ENCODE data around the gene PTRHD1. TPM values are rescaled to one million over a fixed set of nuclear protein-coding genes. Genes with fewer than 3 reads are reported as not detected.
A peak's percentile ranks its signal among the peaks of the same experiment; 100 is the strongest.

The PTRHD1 gene
- total RNA-seq, 3 donors from 2014 or later = 17.6 to 21.6 (median 18.6) TPM

DNA sequence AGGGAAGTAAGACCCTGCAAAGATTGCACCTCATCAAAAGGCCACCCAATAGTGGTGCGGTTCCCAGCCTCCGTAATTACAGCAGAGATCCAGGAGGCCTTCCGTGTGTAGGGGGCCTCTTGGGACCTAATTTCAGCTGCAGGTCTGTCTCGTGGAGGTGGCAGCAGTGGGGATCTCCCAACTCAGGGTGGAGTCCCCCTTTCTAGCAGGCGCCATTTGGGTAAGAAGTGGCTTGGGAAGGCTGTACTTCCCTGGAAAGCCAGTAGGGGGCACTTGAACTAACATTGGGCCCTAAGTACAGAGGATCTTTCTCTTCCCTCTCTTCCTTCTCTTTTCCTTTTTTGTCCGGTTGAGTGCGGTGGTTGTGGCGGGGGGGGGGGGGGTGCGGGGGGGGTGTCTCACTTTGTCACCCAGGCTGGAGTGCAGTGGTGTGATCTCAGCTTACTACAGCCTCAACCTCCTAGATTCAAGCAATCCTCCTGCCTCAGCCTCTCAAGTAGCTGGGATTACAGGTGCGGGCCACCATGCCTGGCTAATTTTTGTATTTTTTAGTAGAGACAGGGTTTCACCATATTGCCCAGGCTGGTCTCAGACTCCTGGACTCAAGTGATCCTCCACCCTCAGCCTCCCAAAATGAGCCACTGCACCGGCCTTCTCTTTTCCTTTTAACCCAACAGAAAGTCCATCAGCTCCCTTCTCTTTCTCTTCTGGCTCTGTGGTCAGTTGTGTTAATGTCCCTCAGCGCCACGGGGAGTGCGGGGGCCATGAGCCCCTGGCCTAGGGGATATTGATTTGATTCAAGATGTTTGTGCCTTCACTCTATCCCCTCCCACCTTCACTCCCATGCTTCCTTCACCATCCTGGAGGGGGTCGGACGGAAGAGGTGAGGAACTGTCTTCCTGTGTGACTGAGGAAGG lies 32.0 kb upstream of the PTRHD1 start:
- Mint-ChIP-seq H3K4me1 (ENCODE audit: low read depth) (peaks cover 21% of the 10 kb centered on the region), H3K27me3 (ENCODE audit: low read depth) (no peaks in the 10 kb centered on the region), H3K9me3 (no peaks in the 10 kb centered on the region), H3K4me3 (no peak overlapping the region), H3K36me3 (ENCODE audit: insufficient read depth) (peaks cover 16% of the 10 kb centered on the region)
- no peak for ATAC-seq
- no peak for DNase-seq

DNA sequence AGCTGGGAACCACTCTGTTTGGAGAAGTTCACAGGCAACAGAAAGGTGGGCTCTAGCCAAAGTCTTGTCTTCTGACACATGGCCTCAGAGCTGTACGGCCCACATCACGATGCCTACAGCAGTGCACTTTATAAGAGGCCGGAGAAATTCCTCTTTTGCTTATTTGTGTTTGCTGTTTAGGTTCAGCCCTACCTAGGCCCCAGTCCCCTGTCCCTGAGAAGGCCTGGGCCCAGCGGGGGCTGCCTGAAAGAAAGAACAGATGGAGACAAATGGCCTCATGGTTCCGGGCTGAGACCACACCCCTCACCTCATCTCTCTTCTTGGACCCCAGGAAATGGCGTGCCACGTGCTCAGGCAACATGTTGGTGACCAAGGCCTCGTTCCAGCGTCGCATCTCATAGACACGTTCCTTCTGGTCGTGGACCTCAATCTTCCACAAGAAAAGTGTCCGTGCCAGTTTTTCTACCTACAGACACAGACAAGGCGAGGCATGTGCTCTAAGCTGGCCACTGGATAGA lies 30.9 kb upstream of the PTRHD1 start:
- Mint-ChIP-seq H3K36me3 (ENCODE audit: insufficient read depth) (peaks cover 18% of the 10 kb centered on the region), H3K4me3 (no peak overlapping the region), H3K27me3 (ENCODE audit: low read depth) (no peaks in the 10 kb centered on the region), H3K4me1 (ENCODE audit: low read depth) (peaks cover 21% of the 10 kb centered on the region), H3K9me3 (no peaks in the 10 kb centered on the region)
- no peak for DNase-seq
- no peak for ATAC-seq

DNA sequence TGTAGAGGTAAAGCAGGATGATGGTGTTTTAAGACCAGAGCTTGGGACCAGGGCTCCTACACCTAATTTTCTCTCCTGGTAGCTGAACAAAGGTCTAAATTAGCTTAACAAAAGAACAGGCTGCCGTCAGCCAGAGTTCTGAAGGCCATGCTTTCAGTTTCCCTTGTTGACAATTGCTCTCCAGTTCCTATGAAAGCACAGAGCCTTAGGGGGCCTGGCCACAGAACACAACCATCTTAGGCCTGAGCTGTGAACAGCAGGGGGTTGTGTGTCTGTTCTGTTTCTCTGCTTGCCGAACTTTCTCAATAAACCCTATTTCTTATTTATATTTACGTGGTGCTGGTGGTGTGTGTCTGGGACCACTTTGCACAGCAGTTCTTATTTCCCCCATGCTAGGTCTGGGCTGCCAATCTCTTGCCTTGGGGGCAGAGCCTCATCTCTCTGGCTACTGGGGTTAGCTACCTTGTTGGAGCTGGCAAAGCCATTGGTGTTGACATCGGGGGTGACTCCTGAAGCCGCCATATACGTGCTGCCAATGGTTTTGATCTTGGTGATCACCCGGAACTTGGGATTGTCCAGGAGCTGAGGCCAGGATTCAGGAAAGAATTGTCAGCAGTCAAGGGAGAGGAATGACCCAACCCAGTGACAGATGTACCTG lies 29.0 kb upstream of the PTRHD1 start:
- Mint-ChIP-seq H3K9me3 (no peaks in the 10 kb centered on the region), H3K4me1 (ENCODE audit: low read depth) (peaks cover 15% of the 10 kb centered on the region), H3K4me3 (no peak overlapping the region), H3K27me3 (ENCODE audit: low read depth) (no peaks in the 10 kb centered on the region), H3K36me3 (ENCODE audit: insufficient read depth) (peaks cover 23% of the 10 kb centered on the region)
- ATAC-seq = no peak
- DNase-seq = no peak

DNA sequence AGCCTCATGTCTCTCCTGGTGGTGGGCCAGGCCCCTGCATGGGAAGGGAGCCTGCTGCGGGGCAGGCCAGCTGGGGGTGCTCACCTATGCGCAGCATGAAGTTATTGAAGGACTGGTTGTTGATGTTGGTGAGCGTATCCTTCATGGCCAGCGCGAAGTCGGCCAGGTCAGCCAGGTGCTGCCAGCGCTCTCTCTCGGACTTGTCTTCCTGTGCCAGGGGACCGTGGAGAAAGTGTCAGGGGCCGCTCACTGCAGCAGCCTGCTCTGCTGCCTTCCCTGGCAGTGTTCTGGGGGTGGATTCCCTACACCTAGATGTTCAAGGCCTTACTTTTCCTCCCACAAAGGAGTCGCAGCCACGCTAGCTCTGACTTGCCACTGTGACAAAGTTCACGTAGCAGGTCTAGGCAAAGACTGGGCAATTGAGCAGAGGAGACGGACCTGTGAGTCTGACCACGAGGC lies 28.3 kb upstream of the PTRHD1 start:
- no peaks in the 10 kb centered on the region for H3K9me3 Mint-ChIP-seq
- H3K27me3 Mint-ChIP-seq (ENCODE audit: low read depth) = no peaks in the 10 kb centered on the region
- H3K4me1 Mint-ChIP-seq (ENCODE audit: low read depth) = peaks cover 8% of the 10 kb centered on the region
- DNase-seq = no peak
- no peak overlapping the region for H3K4me3 Mint-ChIP-seq
- ATAC-seq = no peak
- peaks cover 30% of the 10 kb centered on the region for H3K36me3 Mint-ChIP-seq (ENCODE audit: insufficient read depth)

DNA sequence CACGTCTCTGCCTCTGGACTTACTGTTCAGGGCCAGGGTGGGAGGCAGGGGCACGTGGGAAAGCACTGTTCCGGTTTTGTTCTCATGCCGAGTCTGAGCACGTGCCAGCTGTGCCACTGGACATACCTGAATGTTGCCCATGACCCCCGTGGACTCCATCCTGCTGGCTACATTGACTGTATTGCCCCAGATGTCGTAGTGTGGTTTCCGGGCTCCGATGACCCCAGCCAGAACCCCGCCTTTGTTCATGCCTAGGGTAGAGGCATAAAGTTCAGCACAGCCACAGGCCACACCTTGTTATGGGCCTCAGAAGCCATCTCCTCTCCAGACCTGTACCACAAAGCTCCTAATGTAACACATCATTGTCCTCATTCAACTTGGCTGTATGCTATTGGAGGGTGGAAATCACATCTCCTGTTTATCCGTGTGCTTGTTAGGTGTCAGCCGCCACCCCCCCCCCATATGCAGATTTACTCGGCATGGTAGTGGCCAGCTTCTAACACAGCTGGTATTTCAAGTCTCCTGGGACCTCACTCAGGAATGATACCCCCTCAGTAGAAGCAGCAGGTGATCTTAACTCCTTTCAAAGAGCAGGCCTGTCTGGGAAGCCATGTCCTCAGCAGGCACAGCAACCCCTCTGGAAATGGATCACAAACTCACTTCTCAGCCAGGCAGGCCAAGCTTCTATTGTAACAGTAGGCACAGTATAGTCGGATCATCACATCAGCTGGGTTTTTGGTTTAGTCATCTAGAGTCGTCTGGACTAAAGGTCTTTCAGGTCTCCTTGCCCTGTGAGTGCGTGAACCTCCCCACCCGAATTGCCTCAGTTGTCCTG lies 27.6 kb upstream of the PTRHD1 start:
- Mint-ChIP-seq H3K27me3 (ENCODE audit: low read depth) (no peaks in the 10 kb centered on the region), H3K4me1 (ENCODE audit: low read depth) (peaks cover 2% of the 10 kb centered on the region), H3K4me3 (no peak overlapping the region), H3K9me3 (no peaks in the 10 kb centered on the region), H3K36me3 (ENCODE audit: insufficient read depth) (peaks cover 31% of the 10 kb centered on the region)
- DNase-seq = no peak
- ATAC-seq = no peak

DNA sequence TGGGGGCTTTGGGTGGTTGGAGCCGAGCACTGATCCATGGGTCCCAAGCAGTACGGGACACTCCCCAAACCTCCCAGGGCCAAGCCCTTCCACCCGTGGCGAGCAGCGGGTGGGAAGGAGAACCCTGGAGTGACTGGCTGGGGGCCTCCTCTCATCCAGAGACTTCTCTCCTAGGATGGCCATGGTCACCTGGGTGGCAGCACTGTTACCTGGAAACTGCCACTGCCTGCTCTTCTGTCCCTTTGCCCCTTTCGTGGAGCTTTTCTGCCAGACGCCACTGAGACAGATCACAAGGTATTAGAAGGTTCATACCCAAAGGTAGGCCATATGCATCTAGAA lies 27.0 kb upstream of the PTRHD1 start:
- Mint-ChIP-seq H3K36me3 (ENCODE audit: insufficient read depth) (peaks cover 34% of the 10 kb centered on the region), H3K9me3 (no peaks in the 10 kb centered on the region), H3K27me3 (ENCODE audit: low read depth) (no peaks in the 10 kb centered on the region), H3K4me3 (no peak overlapping the region), H3K4me1 (ENCODE audit: low read depth) (no peaks in the 10 kb centered on the region)
- ATAC-seq (no peak), DNase-seq (no peak)

DNA sequence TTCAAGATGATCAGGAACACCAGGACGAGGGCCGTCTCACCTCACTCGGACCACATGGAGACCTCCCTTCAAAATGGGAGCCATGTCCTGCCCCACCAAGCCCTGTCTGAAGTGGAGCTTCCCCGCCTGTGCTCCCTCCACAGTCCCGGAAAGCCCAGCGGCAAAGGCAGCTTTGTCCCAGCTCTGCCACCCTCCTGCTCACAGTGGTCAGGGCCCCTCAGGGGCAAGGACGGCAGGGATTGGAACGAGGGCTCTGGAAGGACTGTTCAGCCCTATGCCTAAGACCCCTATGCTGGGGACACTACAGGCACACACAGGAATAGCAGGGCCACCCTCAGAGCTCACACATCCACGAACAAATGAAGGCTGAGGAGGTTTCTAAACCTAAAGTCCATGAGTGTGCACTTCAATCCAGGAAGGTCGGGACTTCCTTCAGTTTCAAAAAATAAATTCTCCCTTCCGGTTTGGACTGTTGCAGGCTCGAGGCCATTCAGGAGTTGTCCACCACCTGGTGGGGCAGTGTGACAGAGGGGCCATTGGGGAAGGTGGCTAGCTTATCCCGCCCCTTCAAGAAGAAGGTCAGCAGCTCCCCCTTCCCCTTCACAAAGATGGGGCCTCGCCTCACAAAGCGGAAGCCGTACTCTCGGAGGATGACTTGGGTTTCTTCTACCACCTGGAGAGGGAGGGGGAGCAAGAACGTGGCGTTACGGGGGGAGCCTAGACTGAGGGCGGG lies 26.4 kb upstream of the PTRHD1 start:
- H3K4me3 Mint-ChIP-seq = no peak overlapping the region
- H3K27me3 Mint-ChIP-seq (ENCODE audit: low read depth) = no peaks in the 10 kb centered on the region
- no peaks in the 10 kb centered on the region for H3K9me3 Mint-ChIP-seq
- H3K36me3 Mint-ChIP-seq (ENCODE audit: insufficient read depth) = peaks cover 34% of the 10 kb centered on the region
- no peaks in the 10 kb centered on the region for H3K4me1 Mint-ChIP-seq (ENCODE audit: low read depth)
- peak in 1 of 2 donors; percentile 13 for ATAC-seq
- DNase-seq = no peak

DNA sequence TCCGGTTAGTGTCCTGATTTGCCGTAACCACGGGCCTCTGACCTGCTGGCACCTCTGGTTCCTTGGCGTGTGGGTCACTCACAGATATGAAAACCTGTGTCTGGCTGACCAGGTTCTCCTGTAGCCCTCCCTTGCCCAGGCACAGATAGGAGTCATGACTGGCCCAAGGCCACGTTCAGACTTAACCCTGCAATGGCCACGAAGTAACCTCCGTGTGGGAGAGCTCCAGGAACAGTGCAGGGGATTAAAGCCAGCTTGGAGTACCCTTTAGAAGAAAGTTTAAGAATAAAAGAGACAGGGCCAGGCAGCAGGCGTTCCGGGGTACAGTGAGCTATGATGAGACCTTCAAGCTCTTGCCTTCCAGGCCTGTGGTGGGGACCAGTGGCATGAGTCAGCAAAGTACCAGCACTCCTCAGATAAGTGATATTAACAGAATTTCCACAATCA lies 25.6 kb upstream of the PTRHD1 start:
- DNase-seq = no peak
- H3K27me3 Mint-ChIP-seq (ENCODE audit: low read depth) = no peaks in the 10 kb centered on the region
- no peak for ATAC-seq
- no peaks in the 10 kb centered on the region for H3K9me3 Mint-ChIP-seq
- peaks cover 34% of the 10 kb centered on the region for H3K36me3 Mint-ChIP-seq (ENCODE audit: insufficient read depth)
- no peak overlapping the region for H3K4me3 Mint-ChIP-seq
- no peaks in the 10 kb centered on the region for H3K4me1 Mint-ChIP-seq (ENCODE audit: low read depth)

DNA sequence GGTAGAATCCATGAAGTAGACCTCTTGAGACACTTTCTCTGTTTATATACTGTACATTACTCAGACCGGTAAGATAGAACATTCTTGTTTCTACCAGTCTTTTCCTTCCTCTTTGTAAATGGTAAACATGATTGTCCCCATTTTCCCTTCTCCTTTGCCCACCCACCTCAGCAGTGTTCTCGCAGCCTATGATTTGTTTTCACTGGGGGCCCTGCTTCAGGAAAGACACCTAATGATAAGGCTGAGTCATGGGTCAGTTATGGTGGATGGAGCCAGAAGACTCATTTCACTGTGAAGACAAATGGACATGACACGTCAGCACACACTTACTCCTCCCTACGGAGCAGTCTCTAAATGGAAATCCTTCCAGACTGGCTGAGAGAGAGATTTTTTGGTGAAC lies 23.7 kb upstream of the PTRHD1 start:
- Mint-ChIP-seq H3K36me3 (ENCODE audit: insufficient read depth) (peaks cover 33% of the 10 kb centered on the region), H3K4me1 (ENCODE audit: low read depth) (no peaks in the 10 kb centered on the region), H3K9me3 (no peaks in the 10 kb centered on the region), H3K27me3 (ENCODE audit: low read depth) (no peaks in the 10 kb centered on the region), H3K4me3 (no peak overlapping the region)
- no peak for ATAC-seq
- DNase-seq = no peak

DNA sequence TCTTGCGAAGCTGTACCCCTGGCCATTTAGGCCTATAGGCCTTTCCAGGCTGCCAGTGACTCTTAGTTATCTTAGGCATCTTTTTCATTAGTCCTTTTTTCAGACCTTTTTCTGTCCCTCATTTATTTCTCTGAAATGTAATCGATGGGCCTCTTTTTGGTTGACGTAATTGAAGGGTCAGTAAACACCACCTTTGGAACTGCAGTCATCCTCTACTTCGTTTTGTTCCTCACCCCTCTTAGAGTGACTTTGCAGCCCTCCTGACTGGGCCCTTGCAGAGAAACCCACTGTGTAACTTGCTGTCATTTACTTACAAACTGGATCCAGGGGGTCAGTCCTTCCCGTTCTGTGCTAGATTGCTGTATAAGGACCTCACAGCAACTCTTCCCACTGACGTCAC lies 23.2 kb upstream of the PTRHD1 start:
- H3K27me3 Mint-ChIP-seq (ENCODE audit: low read depth) = no peaks in the 10 kb centered on the region
- DNase-seq (no peak), ATAC-seq (no peak)
- H3K4me1 Mint-ChIP-seq (ENCODE audit: low read depth) = no peaks in the 10 kb centered on the region
- peaks cover 35% of the 10 kb centered on the region for H3K36me3 Mint-ChIP-seq (ENCODE audit: insufficient read depth)
- no peak overlapping the region for H3K4me3 Mint-ChIP-seq
- H3K9me3 Mint-ChIP-seq = no peaks in the 10 kb centered on the region

DNA sequence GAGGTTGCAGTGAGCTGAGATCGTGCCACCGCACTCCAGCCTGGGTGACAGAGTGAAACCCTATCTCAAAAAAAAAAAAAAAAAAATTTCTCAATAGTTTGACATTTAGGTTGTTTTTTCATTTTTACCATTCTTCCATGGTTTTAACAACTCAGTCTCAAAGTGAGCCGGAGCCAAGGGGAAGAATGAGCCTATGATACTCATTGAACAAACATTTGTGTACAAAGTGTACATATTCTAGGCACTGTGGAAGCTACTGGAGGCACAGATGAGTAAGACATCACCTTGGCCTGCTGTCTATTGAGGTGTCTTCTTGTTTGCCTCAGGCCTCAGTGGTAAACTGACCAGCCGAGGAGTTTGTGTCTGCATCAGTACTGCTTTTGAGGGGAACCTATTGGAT lies 22.0 kb upstream of the PTRHD1 start:
- Mint-ChIP-seq H3K4me1 (ENCODE audit: low read depth) (no peaks in the 10 kb centered on the region), H3K36me3 (ENCODE audit: insufficient read depth) (peaks cover 29% of the 10 kb centered on the region), H3K27me3 (ENCODE audit: low read depth) (no peaks in the 10 kb centered on the region), H3K9me3 (no peaks in the 10 kb centered on the region), H3K4me3 (no peak overlapping the region)
- DNase-seq (no peak), ATAC-seq (no peak)

DNA sequence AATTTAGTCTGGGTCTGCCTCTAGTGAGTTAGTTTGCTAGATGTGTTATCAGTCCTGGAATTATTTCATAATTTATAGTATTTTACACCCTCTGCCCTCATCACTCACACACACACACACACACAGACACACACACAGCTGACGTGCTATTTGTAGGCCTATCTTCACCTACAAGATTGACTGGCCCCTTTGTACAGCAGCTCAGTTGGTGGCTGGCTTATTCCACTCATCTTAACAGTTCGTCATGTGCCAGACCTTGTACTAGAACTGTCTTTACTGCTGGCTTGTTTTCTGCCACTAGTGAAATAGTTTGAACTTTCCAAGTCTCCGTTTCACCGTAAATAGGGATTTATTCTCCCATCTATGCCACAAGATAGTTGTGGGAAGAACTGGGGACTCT lies 21.3 kb upstream of the PTRHD1 start:
- no peak for DNase-seq
- Mint-ChIP-seq H3K9me3 (no peaks in the 10 kb centered on the region), H3K4me3 (no peak overlapping the region), H3K36me3 (ENCODE audit: insufficient read depth) (peaks cover 27% of the 10 kb centered on the region), H3K27me3 (ENCODE audit: low read depth) (no peaks in the 10 kb centered on the region), H3K4me1 (ENCODE audit: low read depth) (no peaks in the 10 kb centered on the region)
- no peak for ATAC-seq

DNA sequence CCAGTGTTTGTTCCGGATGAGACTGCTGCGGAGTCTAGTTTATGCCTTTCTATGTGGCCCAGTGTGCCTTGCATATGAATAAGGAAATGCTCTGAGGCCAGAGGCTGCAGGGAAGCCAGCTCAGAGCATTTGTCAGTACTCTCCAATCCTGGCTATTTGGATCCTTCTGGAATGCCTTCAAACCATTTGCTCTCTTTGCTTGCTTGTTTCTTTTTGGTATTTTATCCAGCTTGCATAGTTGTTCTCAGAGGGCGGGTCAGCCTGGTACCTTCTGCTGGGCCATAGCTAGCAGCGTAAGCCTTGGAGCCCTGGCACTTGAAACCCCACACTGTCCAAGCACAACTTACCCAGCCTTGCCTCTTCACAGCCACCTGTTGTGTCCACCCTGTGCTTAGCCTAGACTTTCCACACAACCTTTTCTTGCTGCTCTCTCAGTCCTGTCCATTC lies 20.5 kb upstream of the PTRHD1 start:
- no peak overlapping the region for H3K4me3 Mint-ChIP-seq
- peaks cover 26% of the 10 kb centered on the region for H3K36me3 Mint-ChIP-seq (ENCODE audit: insufficient read depth)
- ATAC-seq = no peak
- peaks cover 7% of the 10 kb centered on the region for H3K4me1 Mint-ChIP-seq (ENCODE audit: low read depth)
- no peaks in the 10 kb centered on the region for H3K9me3 Mint-ChIP-seq
- H3K27me3 Mint-ChIP-seq (ENCODE audit: low read depth) = no peaks in the 10 kb centered on the region
- no peak for DNase-seq
